ENCODE results near the gene OSBPL2. TPM values are rescaled to one million over a fixed set of nuclear protein-coding genes. Genes with fewer than 3 reads are reported as not detected.
A peak's percentile ranks its signal among the peaks of the same experiment; 100 is the strongest.

Gene OSBPL2
- total and polyA plus RNA-seq, 4 experiments from 2014 or later: 14.8 to 84.4 (median 49.1) TPM

- peaks cover 0 to 1% (median 0%) of the 10 kb centered on the region in 4 donors for H3K4me1 Mint-ChIP-seq
- Histone ChIP-seq H3K4me3 (ENCODE audit: low read length in 2 of 2) (no peak overlapping the region), H3K36me3 (ENCODE audit: insufficient read depth, low read length) (no peaks in the 10 kb centered on the region), H3K27ac (ENCODE audit: low read depth, low read length) (no peak overlapping the region), H3K9me3 (ENCODE audit: control insufficient read depth in 1 of 2, low read length in 2 of 2) (no peaks in the 10 kb centered on the region), H3K27me3 (ENCODE audit: insufficient read depth, low read length) (no peaks in the 10 kb centered on the region), H3K4me1 (ENCODE audit: insufficient read depth, low read length) (no peaks in the 10 kb centered on the region)
- peaks cover 0 to 2% of the 10 kb centered on the region in 2 donors for H3K27me3 Mint-ChIP-seq
- H3K9me3 Mint-ChIP-seq: no peaks in the 10 kb centered on the region
- intact Hi-C loops (cut with micrococcal nuclease): no loop called here
- CTCF ChIA-PET (ENCODE audit: partially characterized antibody): no interaction called here
- H3K4me3 Mint-ChIP-seq: no peak overlapping the region
- H3K27ac Mint-ChIP-seq: no peak overlapping the region
- no peak for DNase-seq
- H3K36me3 Mint-ChIP-seq: peaks cover 3 to 5% of the 10 kb centered on the region in 2 donors
- POLR2A ChIA-PET (ENCODE audit: partially characterized antibody): no interaction called here
Measured at GRCh38 chr20:62208061-62208794, 30.1 kb upstream of the OSBPL2 start.

- H3K4me1 Mint-ChIP-seq: no peaks in the 10 kb centered on the region
- ChIA-PET CTCF (ENCODE audit: partially characterized antibody) (no interaction called here), POLR2A (ENCODE audit: partially characterized antibody) (no interaction called here)
- Histone ChIP-seq H3K4me3 (ENCODE audit: low read length in 2 of 2) (no peak overlapping the region), H3K27ac (ENCODE audit: low read depth, low read length) (no peak overlapping the region), H3K36me3 (ENCODE audit: insufficient read depth, low read length) (no peaks in the 10 kb centered on the region), H3K9me3 (ENCODE audit: control insufficient read depth in 1 of 2, low read length in 2 of 2) (no peaks in the 10 kb centered on the region), H3K4me1 (ENCODE audit: insufficient read depth, low read length) (no peaks in the 10 kb centered on the region), H3K27me3 (ENCODE audit: insufficient read depth, low read length) (no peaks in the 10 kb centered on the region)
- intact Hi-C loops (cut with micrococcal nuclease): no loop called here
- no peak overlapping the region for H3K4me3 Mint-ChIP-seq
- no peaks in the 10 kb centered on the region for H3K9me3 Mint-ChIP-seq
- H3K27me3 Mint-ChIP-seq: peaks cover 0 to 2% of the 10 kb centered on the region in 2 donors
- no peak for DNase-seq
- no peaks in the 10 kb centered on the region for H3K36me3 Mint-ChIP-seq
- no peak overlapping the region for H3K27ac Mint-ChIP-seq
Measured at GRCh38 chr20:62208795-62209755, 29.2 kb upstream of the OSBPL2 start.

GRCh38 chr20:62209850-62210495, 28.3 kb upstream of the OSBPL2 start:
- Mint-ChIP-seq H3K27ac (no peak overlapping the region), H3K4me1 (no peaks in the 10 kb centered on the region), H3K27me3 (peaks cover 1 to 7% of the 10 kb centered on the region in 2 donors), H3K9me3 (no peaks in the 10 kb centered on the region), H3K4me3 (no peak overlapping the region), H3K36me3 (no peaks in the 10 kb centered on the region)
- DNase-seq: no peak
- Histone ChIP-seq H3K9me3 (ENCODE audit: control insufficient read depth in 1 of 2, low read length in 2 of 2) (no peaks in the 10 kb centered on the region), H3K4me3 (ENCODE audit: low read length in 2 of 2) (no peak overlapping the region), H3K27me3 (ENCODE audit: insufficient read depth, low read length) (no peaks in the 10 kb centered on the region), H3K4me1 (ENCODE audit: insufficient read depth, low read length) (no peaks in the 10 kb centered on the region), H3K36me3 (ENCODE audit: insufficient read depth, low read length) (no peaks in the 10 kb centered on the region), H3K27ac (ENCODE audit: low read depth, low read length) (no peak overlapping the region)
- ChIA-PET CTCF (ENCODE audit: partially characterized antibody) (no interaction called here), POLR2A (ENCODE audit: partially characterized antibody) (no interaction called here)
- intact Hi-C loops (cut with micrococcal nuclease): no loop called here

- H3K36me3 Mint-ChIP-seq: no peaks in the 10 kb centered on the region
- CTCF ChIA-PET (ENCODE audit: partially characterized antibody): no interaction called here
Measured at GRCh38 chr20:62210496-62210855, 27.8 kb upstream of the OSBPL2 start.

GRCh38 chr20:62211216-62211615, 27.1 kb upstream of the OSBPL2 start:
- H3K4me3 ChIP-seq (ENCODE audit: low read length in 2 of 2): no peak overlapping the region
- H3K9me3 ChIP-seq (ENCODE audit: control insufficient read depth in 1 of 2, low read length in 2 of 2): no peaks in the 10 kb centered on the region
- H3K27ac ChIP-seq (ENCODE audit: low read depth, low read length): no peak overlapping the region
- H3K4me1 ChIP-seq (ENCODE audit: insufficient read depth, low read length): no peaks in the 10 kb centered on the region
- peaks cover 3 to 12% of the 10 kb centered on the region in 2 donors for H3K27me3 Mint-ChIP-seq
- H3K27me3 ChIP-seq (ENCODE audit: insufficient read depth, low read length): no peaks in the 10 kb centered on the region
- no peaks in the 10 kb centered on the region for H3K36me3 ChIP-seq (ENCODE audit: insufficient read depth, low read length)
- no peak overlapping the region for H3K4me3 Mint-ChIP-seq
- ChIA-PET CTCF (ENCODE audit: partially characterized antibody) (no interaction called here), POLR2A (ENCODE audit: partially characterized antibody) (no interaction called here)
- no peak overlapping the region for H3K27ac Mint-ChIP-seq
- no peaks in the 10 kb centered on the region for H3K36me3 Mint-ChIP-seq
- no peak for DNase-seq
- intact Hi-C loops (cut with micrococcal nuclease): no loop called here
- no peaks in the 10 kb centered on the region for H3K4me1 Mint-ChIP-seq
- no peaks in the 10 kb centered on the region for H3K9me3 Mint-ChIP-seq

More at GRCh38 chr20:62210496-62210855, 27.8 kb upstream of the OSBPL2 start:
- Mint-ChIP-seq H3K4me1 (no peaks in the 10 kb centered on the region), H3K27ac (no peak overlapping the region), H3K27me3 (peaks cover 3 to 9% of the 10 kb centered on the region in 2 donors), H3K9me3 (no peaks in the 10 kb centered on the region), H3K4me3 (no peak overlapping the region)
- no peak overlapping the region for H3K27ac ChIP-seq (ENCODE audit: low read depth, low read length)
- intact Hi-C loops (cut with micrococcal nuclease): no loop called here
- no peak overlapping the region for H3K4me3 ChIP-seq (ENCODE audit: low read length in 2 of 2)
- no peaks in the 10 kb centered on the region for H3K9me3 ChIP-seq (ENCODE audit: control insufficient read depth in 1 of 2, low read length in 2 of 2)
- H3K27me3 ChIP-seq (ENCODE audit: insufficient read depth, low read length): no peaks in the 10 kb centered on the region
- no peak for DNase-seq
- H3K4me1 ChIP-seq (ENCODE audit: insufficient read depth, low read length): no peaks in the 10 kb centered on the region
- POLR2A ChIA-PET (ENCODE audit: partially characterized antibody): no interaction called here
- H3K36me3 ChIP-seq (ENCODE audit: insufficient read depth, low read length): no peaks in the 10 kb centered on the region

- Histone ChIP-seq H3K27me3 (ENCODE audit: insufficient read depth, low read length) (no peaks in the 10 kb centered on the region), H3K27ac (ENCODE audit: low read depth, low read length) (no peak overlapping the region), H3K9me3 (ENCODE audit: control insufficient read depth in 1 of 2, low read length in 2 of 2) (no peaks in the 10 kb centered on the region), H3K4me3 (ENCODE audit: low read length in 2 of 2) (no peak overlapping the region), H3K36me3 (ENCODE audit: insufficient read depth, low read length) (no peaks in the 10 kb centered on the region), H3K4me1 (ENCODE audit: insufficient read depth, low read length) (no peaks in the 10 kb centered on the region)
- Mint-ChIP-seq H3K36me3 (no peaks in the 10 kb centered on the region), H3K4me3 (no peak overlapping the region), H3K4me1 (no peaks in the 10 kb centered on the region), H3K27ac (peak overlapping the region in 1 of 7 donors; percentile 30), H3K27me3 (peaks cover 3 to 12% of the 10 kb centered on the region in 2 donors), H3K9me3 (no peaks in the 10 kb centered on the region)
- POLR2A ChIA-PET (ENCODE audit: partially characterized antibody): no interaction called here
- CTCF ChIA-PET (ENCODE audit: partially characterized antibody): no interaction called here
- no peak for DNase-seq
- intact Hi-C loops (cut with micrococcal nuclease): no loop called here
Measured at GRCh38 chr20:62211769-62212288, 26.5 kb upstream of the OSBPL2 start.

GRCh38 chr20:62212299-62212698, 26.0 kb upstream of the OSBPL2 start:
- no peaks in the 10 kb centered on the region for H3K36me3 Mint-ChIP-seq
- ChIA-PET POLR2A (ENCODE audit: partially characterized antibody) (no interaction called here), CTCF (ENCODE audit: partially characterized antibody) (no interaction called here)
- H3K27ac Mint-ChIP-seq: peak overlapping the region in 1 of 7 donors; percentile 30
- Histone ChIP-seq H3K9me3 (ENCODE audit: control insufficient read depth in 1 of 2, low read length in 2 of 2) (no peaks in the 10 kb centered on the region), H3K27ac (ENCODE audit: low read depth, low read length) (no peak overlapping the region), H3K36me3 (ENCODE audit: insufficient read depth, low read length) (no peaks in the 10 kb centered on the region), H3K27me3 (ENCODE audit: insufficient read depth, low read length) (no peaks in the 10 kb centered on the region), H3K4me1 (ENCODE audit: insufficient read depth, low read length) (no peaks in the 10 kb centered on the region), H3K4me3 (ENCODE audit: low read length in 2 of 2) (no peak overlapping the region)
- no peak for DNase-seq
- intact Hi-C loops (cut with micrococcal nuclease): no loop called here
- no peaks in the 10 kb centered on the region for H3K9me3 Mint-ChIP-seq
- peaks cover 3 to 15% of the 10 kb centered on the region in 2 donors for H3K27me3 Mint-ChIP-seq
- no peaks in the 10 kb centered on the region for H3K4me1 Mint-ChIP-seq
- H3K4me3 Mint-ChIP-seq: no peak overlapping the region

Measured in CD4-positive, alpha-beta memory T cell (primary cell).